GM12878 (cell line): ENCODE results near the gene BCAS3. TPM values are rescaled to one million over a fixed set of nuclear protein-coding genes. Genes with fewer than 3 reads are reported as not detected.

Experiments
- BMI1 ChIP-seq: fragments of 450-650 bp; IDR thresholded peaks from 2 replicates; pipeline ENCODE4 v1.6.1; 2016; ENCODE audit warnings: mild to moderate bottlenecking, moderate library complexity, borderline replicate concordance
- FOXM1 ChIP-seq: IDR thresholded peaks from 2 replicates; pipeline ENCODE4 v1.6.1; 2012; ENCODE audit warnings: low read depth, mild to moderate bottlenecking, inconsistent platforms, low read length, moderate library complexity
- NFXL1 ChIP-seq: fragments of 450-650 bp; IDR thresholded peaks from 2 replicates; pipeline ENCODE4 v1.6.1; 2017; ENCODE audit warnings: antibody characterized with exemption, mild to moderate bottlenecking, borderline replicate concordance
- RBBP5 ChIP-seq: fragments of 200-600 bp; sonication (generic); conservative IDR thresholded peaks from 2 replicates; pipeline ENCODE4 v1.6.1; 2016
- RUNX3 ChIP-seq: IDR thresholded peaks from 2 replicates; pipeline ENCODE4 v1.6.1; 2012; ENCODE audit warnings: low read length, inconsistent platforms
- SPI1 ChIP-seq: IDR thresholded peaks from 2 replicates; pipeline ENCODE4 v1.6.1; 2011; ENCODE audit warnings: low read depth, mild to moderate bottlenecking, low read length, moderate library complexity, borderline replicate concordance; ENCODE audit not compliant: insufficient read depth
- STAT3 ChIP-seq: IDR thresholded peaks from 2 replicates; pipeline ENCODE4 v1.6.1; 2011; ENCODE audit warnings: low read depth, low read length, improper control_type of control experiment
- SUZ12 ChIP-seq: fragments of 200-600 bp; sonication (generic); IDR thresholded peaks from one replicate; pipeline ENCODE4 v1.6.1; 2018; ENCODE audit warnings: antibody characterized with exemption, mild to moderate bottlenecking; ENCODE audit not compliant: unreplicated experiment
- polyA plus RNA-seq, 11 experiments: library from polyadenylated mRNA; depleted of rRNA in 4 of 11; unstranded in 6 of 11; stranded (reverse) in 5 of 11; fragments of >200 nt; fragmentation: Nextera tagmentation in 4 of 11; fragmentation: Illumina TruSeq in 1 of 11; extraction: Ambion mirVana in 4 of 11; extraction: Trizol in 1 of 11; gene quantifications; 1 replicate in 1 of 11; 2 replicates in 10 of 11; pipeline versions ENCODE4 v1.2.1 to v1.2.3, GENCODE V29; 2011 to 2016; ENCODE audit warnings: inconsistent platforms in 2 of 11, missing spikeins in 2 of 11, low read depth in 1 of 11
- total RNA-seq, 4 experiments: library from RNA; depleted of rRNA in 3 of 4; stranded (reverse); fragments of >200 nt in 3 of 4; fragmentation: Illumina TruSeq in 1 of 4; extraction: Trizol in 1 of 4; gene quantifications; 2 replicates each; pipeline versions ENCODE4 v1.2.1 to v1.2.3, GENCODE V29; 2013 to 2021
- TF ChIP-seq, protein P1 (sequence below): IDR thresholded peaks from 2 replicates; pipeline ENCODE4 v1.6.1; 2012; ENCODE audit warnings: improper control_type of control experiment, low read depth, low read length; ENCODE audit not compliant: insufficient replicate concordance

Gene BCAS3
- total and polyA plus RNA-seq, 10 of the 15 experiments (the other 5 are each of a cell fraction or from before 2014, with no cell fraction given), result 2.1 to 11.0 (median 6.6) TPM

GRCh38 chr17:60629120-60629519 is 48.5 kb upstream of the BCAS3 start (continued):
- TF ChIP-seq, protein P1, sequence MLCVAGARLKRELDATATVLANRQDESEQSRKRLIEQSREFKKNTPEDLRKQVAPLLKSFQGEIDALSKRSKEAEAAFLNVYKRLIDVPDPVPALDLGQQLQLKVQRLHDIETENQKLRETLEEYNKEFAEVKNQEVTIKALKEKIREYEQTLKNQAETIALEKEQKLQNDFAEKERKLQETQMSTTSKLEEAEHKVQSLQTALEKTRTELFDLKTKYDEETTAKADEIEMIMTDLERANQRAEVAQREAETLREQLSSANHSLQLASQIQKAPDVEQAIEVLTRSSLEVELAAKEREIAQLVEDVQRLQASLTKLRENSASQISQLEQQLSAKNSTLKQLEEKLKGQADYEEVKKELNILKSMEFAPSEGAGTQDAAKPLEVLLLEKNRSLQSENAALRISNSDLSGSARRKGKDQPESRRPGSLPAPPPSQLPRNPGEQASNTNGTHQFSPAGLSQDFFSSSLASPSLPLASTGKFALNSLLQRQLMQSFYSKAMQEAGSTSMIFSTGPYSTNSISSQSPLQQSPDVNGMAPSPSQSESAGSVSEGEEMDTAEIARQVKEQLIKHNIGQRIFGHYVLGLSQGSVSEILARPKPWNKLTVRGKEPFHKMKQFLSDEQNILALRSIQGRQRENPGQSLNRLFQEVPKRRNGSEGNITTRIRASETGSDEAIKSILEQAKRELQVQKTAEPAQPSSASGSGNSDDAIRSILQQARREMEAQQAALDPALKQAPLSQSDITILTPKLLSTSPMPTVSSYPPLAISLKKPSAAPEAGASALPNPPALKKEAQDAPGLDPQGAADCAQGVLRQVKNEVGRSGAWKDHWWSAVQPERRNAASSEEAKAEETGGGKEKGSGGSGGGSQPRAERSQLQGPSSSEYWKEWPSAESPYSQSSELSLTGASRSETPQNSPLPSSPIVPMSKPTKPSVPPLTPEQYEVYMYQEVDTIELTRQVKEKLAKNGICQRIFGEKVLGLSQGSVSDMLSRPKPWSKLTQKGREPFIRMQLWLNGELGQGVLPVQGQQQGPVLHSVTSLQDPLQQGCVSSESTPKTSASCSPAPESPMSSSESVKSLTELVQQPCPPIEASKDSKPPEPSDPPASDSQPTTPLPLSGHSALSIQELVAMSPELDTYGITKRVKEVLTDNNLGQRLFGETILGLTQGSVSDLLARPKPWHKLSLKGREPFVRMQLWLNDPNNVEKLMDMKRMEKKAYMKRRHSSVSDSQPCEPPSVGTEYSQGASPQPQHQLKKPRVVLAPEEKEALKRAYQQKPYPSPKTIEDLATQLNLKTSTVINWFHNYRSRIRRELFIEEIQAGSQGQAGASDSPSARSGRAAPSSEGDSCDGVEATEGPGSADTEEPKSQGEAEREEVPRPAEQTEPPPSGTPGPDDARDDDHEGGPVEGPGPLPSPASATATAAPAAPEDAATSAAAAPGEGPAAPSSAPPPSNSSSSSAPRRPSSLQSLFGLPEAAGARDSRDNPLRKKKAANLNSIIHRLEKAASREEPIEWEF, result no peak
- TF ChIP-seq RBBP5 (no peak), NFXL1 (no peak; the same call in 1 of the 2 replicates), SUZ12 (no peak), RUNX3 (no peak), BMI1 (no peak), FOXM1 (no peak), SPI1 (no peak), STAT3 (no peak)
